Measurements from ENCODE around the gene SPANXN1. TPM values are rescaled to one million over a fixed set of nuclear protein-coding genes. Genes with fewer than 3 reads are reported as not detected.
"Not testable (repeated sequence)": the region's sequence is repeated elsewhere in the genome, so short reads cannot be mapped to it uniquely, and the experiment has no call there.

Gene SPANXN1
- not detected in 2 replicates for total RNA-seq (2014; rRNA removed; shearing (Covaris generic); ENCODE audit: low replicate concordance)

DNA sequence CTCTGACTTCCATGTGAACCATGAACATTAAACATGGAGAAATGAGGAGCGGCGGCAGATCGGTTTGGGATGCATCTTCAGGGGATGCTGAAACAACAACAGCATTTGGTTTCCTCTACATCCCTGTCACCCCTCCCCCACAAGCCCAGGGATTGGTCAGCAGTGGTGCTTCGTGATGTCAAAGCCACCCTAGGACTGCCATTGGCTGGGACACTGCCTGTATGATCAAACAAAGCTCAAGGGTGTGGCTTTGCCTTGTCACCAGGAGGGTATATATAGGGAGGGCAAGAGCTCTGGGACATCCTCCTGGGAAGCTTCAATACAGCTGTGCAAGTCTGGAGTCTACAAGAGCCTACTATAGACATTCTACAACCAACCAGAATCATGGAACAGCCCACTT is at the start of gene SPANXN1:
SPANXN1 (plus strand) TSS at position 301 of the 400 bp plus-strand sequence; CDS start at position 385, 84 bp downstream.
- DNase-seq (ENCODE audit: low read depth); in situ Hi-C loops (cut with HindIII; ENCODE audit: low pct_unique_long_range_greater_than_20kb, low sequenced_read_pairs): not testable (repeated sequence)

DNA sequence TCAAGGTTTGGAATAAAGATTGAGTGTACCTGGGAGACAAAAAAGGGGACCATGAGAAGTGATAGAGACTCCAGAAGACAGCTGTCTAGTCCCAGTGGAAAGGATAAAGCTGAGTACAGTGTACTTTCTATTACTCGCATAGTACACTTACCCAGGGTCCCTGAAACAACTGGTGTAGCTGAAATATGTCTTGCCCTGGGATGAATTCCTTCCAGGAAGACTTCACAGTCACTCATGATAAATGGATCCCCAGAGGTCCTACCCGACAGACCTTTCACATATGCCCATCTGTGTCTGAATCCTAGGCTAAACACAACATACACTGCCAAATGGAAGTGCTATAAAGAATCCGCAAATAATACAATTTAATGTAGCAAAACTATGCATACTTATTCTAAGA is 48.2 kb upstream of the SPANXN1 start:
- no peak for DNase-seq (ENCODE audit: low read depth)
- in situ Hi-C loops (cut with HindIII; ENCODE audit: low pct_unique_long_range_greater_than_20kb, low sequenced_read_pairs): no loop called here

- in situ Hi-C loops (cut with HindIII; ENCODE audit: low pct_unique_long_range_greater_than_20kb, low sequenced_read_pairs): no loop called here
- no peak for DNase-seq (ENCODE audit: low read depth)
Observed at GRCh38 chrX:145213504-145213903, 33.8 kb upstream of the SPANXN1 start.

- in situ Hi-C loops (cut with HindIII; ENCODE audit: low pct_unique_long_range_greater_than_20kb, low sequenced_read_pairs): no loop called here
- DNase-seq (ENCODE audit: low read depth): no peak
Observed at GRCh38 chrX:145292218-145292617, 44.9 kb downstream of the SPANXN1 start.
